SU-DHL-6 (cell line): Measurements from ENCODE around the gene MED12L.
"Not testable (repeated sequence)": the region's sequence is repeated elsewhere in the genome, so short reads cannot be mapped to it uniquely, and the experiment has no call there.

ENCODE experiments used
- H2AFZ ChIP-seq: fragments of 200-600 bp; sonication (generic); 2 replicates; pipeline ENCODE4 v1.6.1; 2014; ENCODE audit warnings: low read depth, mild to moderate bottlenecking, moderate library complexity, mixed read lengths, antibody characterized with exemption, low read length; ENCODE audit not compliant: severe bottlenecking
- H3F3A ChIP-seq: fragments of 200-600 bp; shearing (Covaris generic); 2 replicates; pipeline ENCODE4 v1.6.0; 2016; ENCODE audit warnings: antibody characterized with exemption, mild to moderate bottlenecking; ENCODE audit not compliant: insufficient read depth
- H3K27ac ChIP-seq: fragments of 200-600 bp; sonication (generic); 2 replicates; pipeline ENCODE4 v1.5.1; 2016; ENCODE audit warnings: low read depth, mild to moderate bottlenecking, low read length, moderate library complexity, mixed read lengths
- H3K27me3 ChIP-seq: fragments of 200-600 bp; sonication (generic), shearing (Covaris generic); 2 replicates; pipeline ENCODE4 v1.6.0; 2014; ENCODE audit warnings: mild to moderate bottlenecking, low read length
- H3K36me3 ChIP-seq: fragments of 200-600 bp; sonication (generic); 2 replicates; pipeline ENCODE4 v1.6.1; 2014; ENCODE audit warnings: mild to moderate bottlenecking, low read length, mixed read lengths
- H3K4me2 ChIP-seq: fragments of 300-600, 200-600 bp; shearing (Covaris generic), sonication (generic); 2 replicates; pipeline ENCODE4 v1.6.0; 2014; ENCODE audit warnings: low read length, low read depth, mild to moderate bottlenecking; ENCODE audit not compliant: poor library complexity, severe bottlenecking
- H3K4me3 ChIP-seq: fragments of 200-600 bp; sonication (generic); 2 replicates; pipeline ENCODE4 v1.5.1; 2014; ENCODE audit warnings: antibody characterized with exemption, low read length, mild to moderate bottlenecking, mixed read lengths; ENCODE audit not compliant: insufficient read depth, poor library complexity, severe bottlenecking
- H3K79me2 ChIP-seq: fragments of 200-600 bp; sonication (generic); 2 replicates; pipeline ENCODE4 v1.6.1; 2014; ENCODE audit warnings: mild to moderate bottlenecking, low read length, moderate library complexity; ENCODE audit not compliant: insufficient read depth
- H3K9ac ChIP-seq: fragments of 200-600 bp; sonication (generic); 2 replicates; pipeline ENCODE4 v1.7.0; 2014; ENCODE audit warnings: mild to moderate bottlenecking, low read length
- H3K9me2 ChIP-seq: fragments of 200-600 bp; sonication (generic); replicated peaks from 2 replicates; pipeline ENCODE4 v1.6.1; 2014; ENCODE audit warnings: low read length; ENCODE audit not compliant: insufficient read depth
- H3K9me3 ChIP-seq: fragments of 200-600 bp; sonication (generic); 2 replicates; pipeline ENCODE4 v1.6.1; 2014; ENCODE audit warnings: low read length, mixed read lengths; ENCODE audit not compliant: insufficient read depth
- H4K20me1 ChIP-seq: fragments of 200-600 bp; sonication (generic); 2 replicates; pipeline ENCODE4 v1.6.1; 2014; ENCODE audit warnings: low read depth, mild to moderate bottlenecking, antibody characterized with exemption, low read length, moderate library complexity, mixed read lengths
- EZH2phosphoT487 ChIP-seq: fragments of 200-600 bp; sonication (generic), shearing (Covaris generic); conservative IDR thresholded peaks from 2 replicates; pipeline ENCODE4 v1.6.1; 2018; ENCODE audit warnings: mild to moderate bottlenecking, antibody characterized with exemption, low read length, moderate library complexity, mixed read lengths
- TF ChIP-seq, protein P1 (sequence below): fragments of 200-600 bp; sonication (generic); IDR thresholded peaks from one replicate; pipeline ENCODE4 v1.5.1; 2017; ENCODE audit warnings: antibody characterized with exemption, mild to moderate bottlenecking, low read length, moderate library complexity; ENCODE audit not compliant: insufficient read depth, poor library complexity, severe bottlenecking

Gene MED12L

DNA sequence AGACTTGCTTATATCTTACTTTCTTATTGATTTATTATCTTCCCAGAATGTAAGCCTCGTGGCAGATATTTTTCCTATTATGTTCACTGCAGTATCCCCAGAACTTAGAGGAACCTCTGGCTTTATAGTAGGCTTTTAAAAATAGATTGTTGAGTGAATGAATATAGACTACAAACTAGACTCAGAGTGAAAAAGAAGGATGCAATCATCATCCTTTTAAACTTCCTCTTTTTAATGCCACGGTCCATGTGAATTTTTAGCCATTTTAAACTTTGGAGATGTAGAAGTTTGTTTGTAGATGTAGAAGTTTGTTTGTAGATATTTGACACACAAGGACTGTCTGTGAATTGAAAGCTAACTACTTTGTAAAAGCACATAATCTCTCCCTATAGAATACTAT lies 306.3 kb downstream of the MED12L start:
- Histone ChIP-seq H3F3A (peaks cover 28% of the 10 kb centered on the region), H3K4me2 (peak overlapping the region; percentile 56), H3K4me3 (no peak overlapping the region), H4K20me1 (no peaks in the 10 kb centered on the region), H3K36me3 (peaks cover 20% of the 10 kb centered on the region; the same call in 1 of the 2 replicates), H3K9me2 (no peaks in the 10 kb centered on the region), H2AFZ (no peak overlapping the region), H3K27ac (peak overlapping the region; percentile 94), H3K27me3 (no peaks in the 10 kb centered on the region), H3K9me3 (no peaks in the 10 kb centered on the region), H3K79me2 (peaks cover 8% of the 10 kb centered on the region; the same call in 1 of the 2 replicates), H3K9ac (peak overlapping the region; percentile 54)
- TF ChIP-seq EZH2phosphoT487, result no peak
- TF ChIP-seq, protein P1, sequence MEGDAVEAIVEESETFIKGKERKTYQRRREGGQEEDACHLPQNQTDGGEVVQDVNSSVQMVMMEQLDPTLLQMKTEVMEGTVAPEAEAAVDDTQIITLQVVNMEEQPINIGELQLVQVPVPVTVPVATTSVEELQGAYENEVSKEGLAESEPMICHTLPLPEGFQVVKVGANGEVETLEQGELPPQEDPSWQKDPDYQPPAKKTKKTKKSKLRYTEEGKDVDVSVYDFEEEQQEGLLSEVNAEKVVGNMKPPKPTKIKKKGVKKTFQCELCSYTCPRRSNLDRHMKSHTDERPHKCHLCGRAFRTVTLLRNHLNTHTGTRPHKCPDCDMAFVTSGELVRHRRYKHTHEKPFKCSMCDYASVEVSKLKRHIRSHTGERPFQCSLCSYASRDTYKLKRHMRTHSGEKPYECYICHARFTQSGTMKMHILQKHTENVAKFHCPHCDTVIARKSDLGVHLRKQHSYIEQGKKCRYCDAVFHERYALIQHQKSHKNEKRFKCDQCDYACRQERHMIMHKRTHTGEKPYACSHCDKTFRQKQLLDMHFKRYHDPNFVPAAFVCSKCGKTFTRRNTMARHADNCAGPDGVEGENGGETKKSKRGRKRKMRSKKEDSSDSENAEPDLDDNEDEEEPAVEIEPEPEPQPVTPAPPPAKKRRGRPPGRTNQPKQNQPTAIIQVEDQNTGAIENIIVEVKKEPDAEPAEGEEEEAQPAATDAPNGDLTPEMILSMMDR, result no peak

DNA sequence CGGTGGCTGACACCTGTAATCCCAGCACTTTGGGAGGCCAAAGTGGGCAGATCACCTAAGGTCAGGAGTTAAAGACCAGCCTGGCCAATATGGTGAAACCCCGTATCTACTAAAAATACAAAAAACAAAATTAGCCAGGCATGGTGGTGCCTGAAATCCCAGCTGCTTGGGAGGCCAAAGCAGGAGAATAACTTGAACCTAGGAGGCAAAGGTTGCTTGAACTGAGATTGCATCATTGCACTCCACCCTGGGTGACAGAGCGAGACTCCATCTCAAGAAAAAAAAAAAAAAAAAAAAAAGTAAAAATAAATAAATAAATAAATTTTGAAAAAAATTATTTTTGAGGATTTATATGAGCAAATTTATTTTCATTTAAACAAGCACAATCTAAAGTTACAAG lies 306.7 kb downstream of the MED12L start:
- peaks cover 23% of the 10 kb centered on the region for H3F3A ChIP-seq
- not testable (repeated sequence) for H3K4me3 ChIP-seq, H3K9me3 ChIP-seq, H3K79me2 ChIP-seq, H3K27me3 ChIP-seq, H3K9me2 ChIP-seq, H4K20me1 ChIP-seq, H2AFZ ChIP-seq
- peak overlapping the region; percentile 54 for H3K9ac ChIP-seq
- peak overlapping the region; percentile 56 for H3K4me2 ChIP-seq
- H3K36me3 ChIP-seq, result peaks cover 20% of the 10 kb centered on the region; the same call in 1 of the 2 replicates
- H3K27ac ChIP-seq, result peak overlapping the region; percentile 94

DNA sequence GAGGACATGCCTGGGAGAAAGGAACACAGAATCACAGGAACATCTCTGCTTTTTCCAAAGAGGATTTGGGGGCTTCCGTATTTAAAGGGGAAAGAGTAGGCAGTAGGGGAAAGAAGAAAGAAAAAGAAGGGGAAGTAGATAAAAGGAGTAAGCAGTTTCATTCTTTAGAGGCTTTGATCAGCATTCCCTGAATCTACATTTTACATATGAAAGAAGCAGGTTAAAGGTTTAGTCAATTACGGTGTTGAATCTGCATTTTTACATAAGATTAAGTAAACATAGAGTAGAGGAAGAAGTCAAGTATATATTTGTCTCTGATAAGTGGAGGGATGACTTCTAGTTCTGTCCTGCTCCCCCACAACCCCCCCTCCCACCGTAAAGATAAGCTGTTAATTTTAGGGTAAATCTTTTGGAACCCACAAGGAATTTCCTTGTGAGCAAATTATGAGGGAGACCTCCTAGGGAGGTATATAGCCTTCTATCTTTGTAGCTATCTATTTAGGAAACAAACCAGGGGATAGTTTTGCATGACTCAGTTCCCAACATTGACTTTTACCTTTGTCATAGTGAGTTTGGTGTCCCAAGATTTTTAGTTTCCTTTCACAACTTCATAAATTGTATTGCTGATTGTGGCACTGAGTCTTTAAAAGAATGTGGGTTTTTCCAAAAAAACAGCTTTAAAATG lies 307.8 kb downstream of the MED12L start:
- H3F3A ChIP-seq, result peaks cover 12% of the 10 kb centered on the region
- peak overlapping the region; percentile 66 for H3K27ac ChIP-seq
- no peak overlapping the region for H3K4me3 ChIP-seq
- no peak overlapping the region for H2AFZ ChIP-seq
- no peaks in the 10 kb centered on the region for H4K20me1 ChIP-seq
- TF ChIP-seq EZH2phosphoT487, result no peak
- TF ChIP-seq, protein P1, result no peak
- H3K36me3 ChIP-seq, result peaks cover 22% of the 10 kb centered on the region; the same call in 1 of the 2 replicates
- peaks cover 8% of the 10 kb centered on the region; the same call in 1 of the 2 replicates for H3K79me2 ChIP-seq
- peak overlapping the region; percentile 40 for H3K4me2 ChIP-seq
- H3K9ac ChIP-seq, result peak overlapping the region; percentile 22; the same call in 1 of the 2 replicates
- no peaks in the 10 kb centered on the region for H3K9me2 ChIP-seq
- H3K27me3 ChIP-seq, result no peaks in the 10 kb centered on the region
- H3K9me3 ChIP-seq, result no peaks in the 10 kb centered on the region

DNA sequence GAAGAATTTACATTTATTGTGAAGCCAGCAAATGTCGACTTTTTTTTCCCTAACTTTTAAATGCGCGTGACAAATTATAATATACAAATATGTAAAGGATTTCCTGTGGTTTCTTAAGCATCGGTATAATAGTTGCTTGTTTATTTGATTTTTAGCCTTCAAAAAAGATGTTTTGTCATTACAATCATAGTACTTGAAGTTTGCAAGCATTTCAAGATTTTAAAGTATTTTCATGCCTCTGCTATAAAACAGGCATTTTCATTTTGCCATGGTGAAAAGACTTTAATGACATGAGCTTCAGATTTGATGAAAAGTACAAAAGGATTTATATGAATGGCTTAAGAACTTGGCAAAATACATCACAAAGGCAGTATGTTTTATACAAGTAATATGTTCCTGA lies 308.5 kb downstream of the MED12L start:
- H3K9me3 ChIP-seq, result no peaks in the 10 kb centered on the region
- peaks cover 23% of the 10 kb centered on the region; the same call in 1 of the 2 replicates for H3K36me3 ChIP-seq
- 0 out of 2 replicates have a peak overlapping the region, but pooled peaks have one; percentile 22 for H3K9ac ChIP-seq
- H3K79me2 ChIP-seq, result peaks cover 4% of the 10 kb centered on the region; the same call in 1 of the 2 replicates
- no peak overlapping the region for H2AFZ ChIP-seq
- H4K20me1 ChIP-seq, result no peaks in the 10 kb centered on the region
- H3K9me2 ChIP-seq, result no peaks in the 10 kb centered on the region
- TF ChIP-seq, protein P1, result no peak
- no peak for TF ChIP-seq EZH2phosphoT487
- no peaks in the 10 kb centered on the region for H3K27me3 ChIP-seq
- H3K4me2 ChIP-seq, result peak overlapping the region; percentile 40
- H3K4me3 ChIP-seq, result no peak overlapping the region
- H3F3A ChIP-seq, result peaks cover 6% of the 10 kb centered on the region
- peak overlapping the region; percentile 66 for H3K27ac ChIP-seq
